ENCODE measurements around the gene ERC1.
"Not testable (repeated sequence)": the region's sequence is repeated elsewhere in the genome, so short reads cannot be mapped to it uniquely, and the experiment has no call there.

Gene ERC1

DNA sequence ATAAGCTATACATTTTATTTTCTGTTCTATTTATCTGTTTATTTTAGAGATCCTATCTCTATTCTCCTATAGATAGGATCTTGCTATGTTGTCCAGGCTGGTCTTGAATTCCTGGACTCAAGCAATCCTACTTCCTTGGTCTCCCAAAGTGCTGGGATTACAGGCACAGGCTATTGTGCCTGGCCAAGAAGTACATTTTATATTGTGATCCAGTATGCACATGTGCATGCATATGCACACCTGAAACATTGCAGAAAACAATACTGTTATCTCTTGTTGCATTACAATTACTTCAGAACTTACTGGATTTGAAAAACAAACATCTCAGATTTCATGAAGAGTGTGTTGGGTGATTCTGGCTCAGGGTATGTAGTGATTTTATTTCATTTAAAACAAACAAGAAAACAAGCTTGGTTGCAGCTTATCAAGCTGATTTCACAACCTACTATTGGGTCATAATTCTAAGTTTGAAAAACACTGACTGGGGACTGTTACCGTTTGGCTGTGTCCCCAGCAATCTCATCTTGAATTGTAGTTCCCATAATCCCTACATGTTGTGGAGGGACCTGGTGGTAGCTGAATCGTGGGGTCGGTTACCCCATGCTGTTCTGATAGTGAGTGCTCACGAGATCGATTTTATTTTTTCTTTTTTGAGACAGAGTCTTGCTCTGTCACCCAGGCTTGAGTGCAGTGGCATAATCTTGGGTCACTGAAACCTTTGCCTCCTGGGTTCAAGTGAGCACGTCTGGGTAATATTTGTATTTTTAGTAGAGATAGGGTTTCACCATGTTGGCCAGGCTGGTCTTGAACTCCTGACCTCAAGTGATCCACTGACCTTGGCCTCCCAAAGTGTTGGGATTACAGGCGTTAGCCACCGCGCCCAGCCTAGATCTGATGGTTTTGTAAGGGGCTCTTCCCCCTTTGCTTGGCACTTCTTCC is 31.3 kb downstream of the ERC1 start:
- no peak for DNase-seq (ENCODE audit: low read depth, low spot score)

DNA sequence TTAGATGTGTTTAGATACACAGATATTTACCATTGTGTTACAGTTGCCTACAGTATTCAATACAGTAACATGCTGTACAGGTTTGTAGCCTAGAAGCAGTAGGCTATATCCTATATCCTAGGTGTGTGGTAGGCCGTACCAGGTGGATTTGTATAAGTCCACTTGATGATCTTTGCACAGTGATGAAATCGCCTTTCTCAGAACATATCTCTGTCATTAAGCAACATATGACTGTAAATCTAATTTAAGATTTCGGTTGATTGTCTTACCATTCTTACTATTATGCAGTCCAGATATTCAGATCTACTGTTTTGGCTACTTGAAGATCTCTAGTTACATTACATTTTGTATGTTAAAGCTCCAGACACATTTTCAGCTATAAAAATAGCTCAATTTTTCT is 39.8 kb downstream of the ERC1 start:
- DNase-seq (ENCODE audit: low read depth, low spot score) = no peak

GRCh38 chr12:1034243-1034642 is 43.2 kb downstream of the ERC1 start:
- DNase-seq (ENCODE audit: low read depth, low spot score) = no peak

DNA sequence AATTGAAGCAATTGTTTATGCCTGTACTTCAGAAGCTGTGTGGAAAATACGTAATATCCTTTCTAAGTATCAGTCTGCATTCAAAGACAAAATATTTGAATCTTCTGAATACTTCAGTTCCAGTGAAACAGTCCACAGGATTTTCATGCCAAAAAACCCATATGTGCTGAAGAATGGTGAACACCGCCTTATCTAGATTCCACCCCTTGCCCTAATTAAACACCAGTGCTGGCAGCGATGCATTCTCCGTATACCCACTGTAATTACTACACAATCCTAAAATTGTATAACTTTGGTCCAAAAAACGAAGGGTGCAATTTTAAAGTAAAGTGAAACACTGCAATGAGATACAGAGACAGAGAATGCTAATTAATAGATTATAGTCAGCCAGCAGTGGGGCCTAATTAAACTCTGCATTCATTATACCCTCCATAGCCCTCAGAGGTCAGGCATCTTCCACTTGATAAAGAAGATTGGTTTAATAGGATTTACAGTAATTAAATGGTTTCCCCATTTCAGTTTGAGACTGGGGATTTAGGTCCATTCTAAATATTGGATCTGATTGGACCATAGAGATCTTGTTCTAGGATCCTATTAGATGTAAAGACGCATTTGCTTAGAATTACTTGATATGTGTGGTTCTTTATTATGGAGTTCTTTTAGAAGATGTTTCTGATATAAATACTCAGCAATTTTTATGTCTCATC is 43.9 kb downstream of the ERC1 start:
- no peak for DNase-seq (ENCODE audit: low read depth, low spot score)

GRCh38 chr12:1041478-1041877 is 50.5 kb downstream of the ERC1 start:
- DNase-seq (ENCODE audit: low read depth, low spot score) = no peak

- no peak for DNase-seq (ENCODE audit: low read depth, low spot score)
These were observed 53.2 kb downstream of the ERC1 start for GRCh38 chr12:1044199-1044598.

DNA sequence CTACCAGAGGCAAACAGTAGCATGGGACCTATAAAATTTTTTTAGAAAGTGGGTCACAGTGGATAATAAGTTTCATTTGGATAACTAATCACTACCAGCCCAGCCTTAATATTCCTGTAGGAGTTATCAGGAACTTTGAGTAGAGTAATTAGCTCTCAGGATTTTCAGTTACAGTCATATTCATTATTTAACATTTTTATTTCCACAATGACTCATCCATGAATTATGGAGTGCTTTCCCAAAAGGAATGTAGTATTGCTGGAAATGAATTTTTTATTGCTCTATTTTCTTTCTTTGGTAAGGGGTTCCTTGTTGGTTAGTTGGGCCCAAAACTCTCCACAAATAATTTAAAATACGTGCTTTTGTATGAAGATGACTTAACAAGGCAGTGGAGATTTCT is 53.7 kb downstream of the ERC1 start:
- no peak for DNase-seq (ENCODE audit: low read depth, low spot score)

DNA sequence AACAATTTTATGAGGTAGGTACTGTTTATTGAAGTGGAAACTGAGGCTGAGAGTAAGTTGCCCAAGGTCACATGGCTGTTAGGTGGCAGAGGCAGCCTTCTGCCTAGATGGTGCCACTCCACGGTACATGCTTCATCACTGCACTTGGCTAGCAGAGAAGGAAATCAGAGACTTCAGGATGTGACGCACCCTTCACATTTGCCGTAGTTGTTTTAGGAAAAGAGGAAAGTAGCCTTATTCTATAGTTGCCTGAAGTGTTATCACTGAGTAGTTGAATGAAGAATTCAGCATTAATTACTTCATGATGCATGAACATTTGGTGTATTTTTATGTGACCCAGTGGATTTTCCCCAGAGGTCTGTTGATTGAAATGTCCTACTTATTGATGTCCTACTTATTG is 55.7 kb downstream of the ERC1 start:
- no peak for DNase-seq (ENCODE audit: low read depth, low spot score)

DNA sequence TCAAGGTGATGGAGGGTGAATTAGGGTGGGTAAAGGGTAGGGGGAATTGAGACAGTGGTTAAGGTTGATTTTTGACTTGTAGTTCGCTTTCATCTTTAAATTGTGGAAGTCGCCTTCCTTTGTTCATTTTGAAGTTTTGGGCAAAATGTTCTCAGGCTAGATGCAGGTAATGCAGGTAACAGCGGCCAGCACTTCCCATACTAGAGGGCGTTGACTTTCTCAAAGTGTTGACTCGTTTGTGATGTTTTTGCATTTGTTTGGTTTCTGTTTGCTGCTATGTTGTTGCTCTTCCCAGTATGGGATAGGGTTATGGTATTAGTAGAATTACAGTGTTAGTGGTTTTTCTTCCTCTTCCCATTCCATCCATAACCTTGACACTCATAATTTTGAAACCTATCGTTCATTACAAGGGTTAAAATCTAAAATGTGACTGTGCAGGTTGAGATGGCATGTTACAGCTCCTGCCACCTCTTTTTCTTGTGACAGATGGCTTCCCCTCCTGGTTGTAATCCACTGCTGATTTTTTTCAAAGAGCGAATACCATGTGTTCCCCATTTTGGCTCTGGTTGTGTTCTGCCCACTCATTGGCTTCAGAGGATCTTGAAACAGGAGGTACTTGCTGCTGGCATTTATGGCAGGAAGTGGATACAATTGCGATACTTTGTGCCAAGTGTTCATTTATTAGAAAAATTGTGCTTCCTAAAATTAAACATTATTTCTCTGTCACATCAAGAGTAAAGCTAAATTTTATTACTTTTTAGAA is 57.1 kb downstream of the ERC1 start:
- DNase-seq (ENCODE audit: low read depth, low spot score) = no peak

DNA sequence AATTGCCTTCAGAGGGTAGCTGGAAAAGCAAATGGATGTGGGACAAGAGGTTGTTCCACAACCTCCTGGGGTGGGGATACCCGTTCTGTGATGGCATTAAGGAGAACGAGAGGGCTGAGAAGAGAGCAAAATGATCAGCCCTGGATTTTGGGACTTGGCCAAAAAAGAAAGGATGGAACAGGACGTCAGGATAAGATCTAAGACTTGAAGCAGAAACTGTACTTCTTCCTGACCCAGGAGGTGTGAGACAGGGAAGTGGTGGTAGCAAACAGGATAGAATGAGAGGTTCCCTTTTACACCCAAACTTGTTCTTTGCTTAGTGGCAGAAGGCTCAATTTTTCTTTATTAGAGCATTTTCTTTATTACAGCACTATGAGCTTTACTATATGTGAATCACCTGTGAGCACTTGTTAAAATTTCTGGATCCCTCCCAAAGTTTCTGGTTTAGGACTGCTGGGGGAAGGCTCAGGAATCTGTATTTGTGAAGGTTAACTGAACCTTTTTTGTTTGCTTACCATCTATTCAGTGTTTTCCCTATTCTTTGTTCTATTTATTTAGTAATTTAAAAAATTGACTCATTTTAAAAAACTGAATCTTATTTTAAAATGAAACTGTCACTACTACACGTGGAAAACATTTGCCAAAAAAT is 59.2 kb downstream of the ERC1 start:
- no peak for DNase-seq (ENCODE audit: low read depth, low spot score)

DNA sequence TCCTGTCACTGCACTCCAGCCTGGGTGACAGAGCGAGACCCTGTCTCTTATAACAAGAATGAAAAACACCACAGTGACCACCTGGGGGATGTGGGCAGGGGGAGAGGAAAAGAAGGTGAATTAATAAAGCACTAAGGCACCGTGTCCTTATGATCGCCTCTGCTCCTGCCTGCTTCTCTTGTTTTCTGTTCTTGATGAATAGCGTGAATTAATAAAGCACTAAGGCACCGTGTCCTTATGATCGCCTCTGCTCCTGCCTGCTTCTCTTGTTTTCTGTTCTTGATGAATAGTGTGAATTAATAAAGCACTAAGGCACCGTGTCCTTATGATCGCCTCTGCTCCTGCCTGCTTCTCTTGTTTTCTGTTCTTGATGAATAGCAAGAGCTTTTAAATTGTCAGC is 60.6 kb downstream of the ERC1 start:
- not testable (repeated sequence) for DNase-seq (ENCODE audit: low read depth, low spot score)

DNA sequence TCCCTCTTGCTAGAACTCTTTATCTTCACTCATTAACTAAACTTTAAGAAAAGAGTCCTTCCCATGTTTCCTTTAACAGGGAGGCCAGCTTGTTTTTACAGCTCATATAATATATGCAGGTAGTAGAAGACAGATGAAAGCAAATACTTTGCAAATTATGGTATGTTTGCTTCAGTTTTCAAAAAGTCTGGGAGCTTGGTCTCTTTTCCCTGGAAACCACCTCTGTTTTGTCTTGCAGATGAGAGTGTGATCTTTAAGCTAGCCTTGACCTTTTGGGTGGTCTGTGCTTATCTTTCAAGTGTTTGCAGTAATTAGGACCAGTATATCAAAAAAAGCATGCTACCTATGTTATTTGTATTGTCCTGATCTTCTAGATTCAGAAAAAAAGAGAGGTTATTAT is 62.7 kb downstream of the ERC1 start:
- DNase-seq (ENCODE audit: low read depth, low spot score) = no peak

GRCh38 chr12:1054117-1054870 is 63.3 kb downstream of the ERC1 start:
- no peak for DNase-seq (ENCODE audit: low read depth, low spot score)

GRCh38 chr12:1056390-1056789 is 65.4 kb downstream of the ERC1 start:
- peak; percentile 83 for DNase-seq (ENCODE audit: low read depth, low spot score)

GRCh38 chr12:1058423-1058822 is 67.4 kb downstream of the ERC1 start:
- no peak for DNase-seq (ENCODE audit: low read depth, low spot score)

GRCh38 chr12:1059162-1059561 is 68.1 kb downstream of the ERC1 start:
- no peak for DNase-seq (ENCODE audit: low read depth, low spot score)

- no peak for DNase-seq (ENCODE audit: low read depth, low spot score)
These were observed 72.8 kb downstream of the ERC1 start for GRCh38 chr12:1063852-1064251.

DNA sequence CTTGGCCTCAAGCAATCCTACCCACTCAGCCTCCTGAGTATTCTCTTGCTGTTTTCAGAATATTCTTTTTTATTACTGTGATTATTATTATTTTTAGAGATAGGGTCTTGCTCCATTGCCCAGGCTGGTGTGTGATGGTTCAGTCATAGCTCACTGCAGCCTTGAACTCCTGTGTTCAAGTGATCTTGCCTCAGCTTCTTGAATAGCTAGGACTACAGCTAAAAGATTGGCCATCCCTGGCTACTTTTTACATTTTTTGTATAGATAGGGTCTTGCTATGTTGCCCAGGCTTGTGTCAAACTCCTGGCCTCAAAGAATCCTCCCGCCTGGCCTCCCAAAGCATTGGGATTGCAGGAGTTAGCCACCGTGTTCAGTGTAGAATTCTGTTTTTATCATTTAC is 73.3 kb downstream of the ERC1 start:
- no peak for DNase-seq (ENCODE audit: low read depth, low spot score)

GRCh38 chr12:1065629-1066028 is 74.6 kb downstream of the ERC1 start:
- no peak for DNase-seq (ENCODE audit: low read depth, low spot score)

DNA sequence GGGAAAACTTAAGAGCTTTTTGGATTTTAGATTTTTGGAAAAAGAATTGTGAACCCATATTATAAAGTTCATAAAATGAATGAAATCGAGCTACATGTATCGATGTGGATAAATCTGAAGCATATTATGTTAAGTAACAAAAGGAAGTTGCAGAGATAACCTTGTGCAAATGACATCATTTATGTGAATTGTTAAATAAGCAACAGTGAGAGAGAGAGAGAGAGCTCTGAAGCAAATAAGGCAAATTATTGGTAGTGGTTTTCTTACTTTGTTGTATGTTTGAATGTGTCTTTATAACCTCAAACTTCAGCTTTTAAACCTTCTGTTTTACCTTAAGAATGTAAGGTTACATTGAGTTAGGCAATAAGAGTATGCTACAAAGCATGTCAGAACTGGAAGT is 78.8 kb downstream of the ERC1 start:
- DNase-seq (ENCODE audit: low read depth, low spot score) = no peak

DNA sequence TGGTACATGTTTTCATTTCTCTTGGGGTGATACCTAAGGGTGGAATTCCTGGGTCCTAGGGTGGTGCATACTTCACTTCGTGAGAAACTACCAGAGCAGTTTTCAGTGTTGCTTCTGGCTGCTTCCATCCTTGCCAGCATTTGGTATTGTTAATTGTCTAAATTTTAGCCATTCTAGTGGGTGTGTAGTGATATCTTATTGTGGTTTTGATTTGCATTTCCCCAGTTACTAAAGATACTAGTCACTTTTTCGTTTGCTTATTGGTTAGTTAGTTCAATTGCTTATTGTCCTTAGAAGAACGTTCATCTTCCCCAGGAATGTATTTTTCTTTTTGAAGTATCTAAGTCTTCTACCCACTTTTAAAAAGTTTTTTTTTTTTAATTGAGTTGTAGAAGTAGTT is 80.2 kb downstream of the ERC1 start:
- no peak for DNase-seq (ENCODE audit: low read depth, low spot score)

All from ELF-1 (cell line).